Aorta (tissue), 5 donors: ENCODE measurements around the gene LITAF. TPM values are rescaled to one million over a fixed set of nuclear protein-coding genes. Genes with fewer than 3 reads are reported as not detected.

Experiments
- ATAC-seq: fragments of 200-7000 bp; cut with Tn5 transposase; one replicate; pipeline ENCODE4 v1.9.1; 2022; ENCODE audit warnings: moderate library complexity; ENCODE audit not compliant: low FRiP score
- DNase-seq, 2 donors: peaks; one replicate each; pipeline ENCODE4 v3.0.0-alpha.2; 2020
- H3K27ac ChIP-seq, 2 donors: one replicate each; pipeline ENCODE4 v1.5.1; 2013; ENCODE audit warnings: low read length in 2 of 2, mild to moderate bottlenecking in 2 of 2, moderate library complexity in 2 of 2, control low read depth in 1 of 2, inconsistent platforms in 1 of 2, low read depth in 1 of 2
- H3K27me3 ChIP-seq, 2 donors: one replicate each; pipeline ENCODE4 v1.6.1; 2013; ENCODE audit warnings: control low read depth in 1 of 2, low read length in 1 of 2, mild to moderate bottlenecking in 1 of 2, moderate library complexity in 1 of 2; ENCODE audit not compliant: insufficient read depth in 2 of 2, control insufficient read depth in 1 of 2
- H3K36me3 ChIP-seq, 2 donors: one replicate each; pipeline ENCODE4 v1.6.1; 2013; ENCODE audit warnings: control low read depth in 1 of 2, low read length in 1 of 2, mild to moderate bottlenecking in 1 of 2; ENCODE audit not compliant: insufficient read depth in 2 of 2, control insufficient read depth in 1 of 2
- H3K4me1 ChIP-seq, 2 donors: one replicate each; pipeline ENCODE4 v1.6.1; 2013; ENCODE audit warnings: low read length in 2 of 2, control low read depth in 1 of 2, mild to moderate bottlenecking in 1 of 2, moderate library complexity in 1 of 2; ENCODE audit not compliant: insufficient read depth in 2 of 2, control insufficient read depth in 1 of 2
- H3K4me3 ChIP-seq, 2 donors: one replicate each; pipeline ENCODE4 v1.5.1; 2013; ENCODE audit warnings: low read length in 2 of 2, control low read depth in 1 of 2, mild to moderate bottlenecking in 1 of 2
- H3K9me3 ChIP-seq: one replicate; pipeline ENCODE4 v1.6.1; 2013; ENCODE audit warnings: mild to moderate bottlenecking, low read length; ENCODE audit not compliant: control insufficient read depth
- WGBS, 2 donors: extraction: QIAGEN DNeasy Blood & Tissue Kit; methylation state at CpG; one replicate each; pipeline ENCODE4 v1.1.7; 2013; 5-methylcytosine and 5-hydroxymethylcytosine counted together
- intact Hi-C, 2 donors: fragments of 100-400 bp; cut with DNase I; formaldehyde crosslinking; loops; one replicate each; pipeline versions ENCODE4 v1.14.2 to v1.15.0; 2022
- polyA plus RNA-seq, 2 donors: library from polyadenylated mRNA; stranded (reverse); fragments of 200-250 nt; gene quantifications; one replicate each; pipeline ENCODE4 v1.2.3, GENCODE V29; 2013
- total RNA-seq, 2 donors: library from RNA; stranded (reverse); fragmentation: NEBNext Ultra II Directional; extraction: Animal tissue kit (Norgen Biotek cat#: 25700); gene quantifications; one replicate each; pipeline ENCODE4 v1.2.1, GENCODE V29; 2021
- donor health status: healthy with polysubstance abuse.
- donor health status: Bipolar disorder and iron deficiency.
- donor health status: DM: no; HTN: no; CAD: no.
- donor health status: DM: no; HTN: no; CAD: no.
- donor health status: DM: yes; HTN: yes; CAD: no.

The LITAF gene
- total and polyA plus RNA-seq, 4 donors, result 83.1 to 157 (median 141) TPM

DNA sequence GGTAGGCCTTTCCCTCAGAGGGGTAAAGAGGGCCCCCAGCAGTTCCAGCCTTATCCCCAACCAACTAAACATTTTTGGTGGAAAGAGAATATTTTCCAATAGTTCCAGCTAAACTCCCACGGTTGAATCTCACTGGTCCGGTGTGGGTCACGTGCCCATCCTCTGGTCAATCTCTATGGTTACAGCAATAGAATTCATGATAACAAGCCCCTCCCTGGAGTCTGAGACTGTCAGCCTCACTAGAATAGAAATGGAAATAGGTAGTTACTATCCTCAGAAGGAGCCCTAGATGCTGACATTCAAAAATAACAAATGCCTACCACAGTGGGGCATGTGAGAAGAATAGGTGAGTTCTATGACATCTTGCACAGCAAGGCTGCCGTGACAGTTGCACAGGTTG lies 37.5 kb upstream of the LITAF start:
- H3K9me3 ChIP-seq, result no peaks in the 10 kb centered on the region
- H3K4me3 ChIP-seq, result no peak overlapping the region
- no peak for ATAC-seq
- WGBS, 2 donors, result 94 to 97% methylated on average over 4 of the region's 4 CpGs
- H3K27ac ChIP-seq, result no peak overlapping the region
- H3K4me1 ChIP-seq, result peaks cover 0 to 2% of the 10 kb centered on the region in 2 donors
- no peaks in the 10 kb centered on the region for H3K27me3 ChIP-seq
- intact Hi-C loops, result no loop called here
- DNase-seq, result no peak
- no peaks in the 10 kb centered on the region for H3K36me3 ChIP-seq

DNA sequence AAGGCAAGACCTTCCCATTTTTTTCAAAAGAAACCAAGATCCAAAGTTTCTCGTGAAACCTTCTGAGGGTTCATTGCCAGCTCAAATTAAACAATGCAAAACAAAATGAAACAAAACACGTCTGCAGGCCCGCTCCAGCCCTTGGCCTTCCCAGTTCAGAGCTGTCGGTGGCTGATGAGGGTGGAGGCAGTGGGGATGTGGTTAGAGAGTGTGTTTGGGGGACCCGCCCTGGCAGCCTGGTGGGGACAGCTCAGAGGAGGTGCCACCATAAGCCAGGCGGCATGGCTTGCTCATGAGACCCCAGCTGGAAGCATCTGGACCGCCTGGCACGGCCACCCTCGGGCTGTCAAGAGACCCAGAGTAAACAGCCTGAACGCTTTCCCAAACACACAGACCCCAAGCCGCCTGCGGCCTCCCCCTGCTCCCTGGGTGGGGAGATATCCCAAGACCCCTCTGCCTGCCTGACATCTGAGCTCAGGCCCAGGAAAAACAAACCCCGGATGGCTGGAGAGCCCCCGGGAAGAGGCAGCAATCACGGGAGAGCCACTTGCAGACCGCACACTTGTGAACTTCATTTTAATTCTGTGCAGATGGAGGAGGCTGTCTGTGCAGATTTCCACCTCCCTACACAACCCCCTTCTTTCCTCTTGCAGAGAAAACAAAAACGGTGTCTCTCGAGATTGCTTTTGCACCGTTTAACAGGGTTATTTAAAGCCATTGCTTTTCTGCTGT lies 35.4 kb upstream of the LITAF start:
- peak; percentile 65 for ATAC-seq
- intact Hi-C loops, result no loop called here
- no peak for DNase-seq
- Histone ChIP-seq H3K4me3 (no peak overlapping the region), H3K4me1 (peaks cover 0 to 2% of the 10 kb centered on the region in 2 donors), H3K27ac (no peak overlapping the region), H3K27me3 (no peaks in the 10 kb centered on the region), H3K9me3 (no peaks in the 10 kb centered on the region), H3K36me3 (no peaks in the 10 kb centered on the region)
- WGBS, 2 donors, result 19 to 31% methylated on average over 19 of the region's 19 CpGs

DNA sequence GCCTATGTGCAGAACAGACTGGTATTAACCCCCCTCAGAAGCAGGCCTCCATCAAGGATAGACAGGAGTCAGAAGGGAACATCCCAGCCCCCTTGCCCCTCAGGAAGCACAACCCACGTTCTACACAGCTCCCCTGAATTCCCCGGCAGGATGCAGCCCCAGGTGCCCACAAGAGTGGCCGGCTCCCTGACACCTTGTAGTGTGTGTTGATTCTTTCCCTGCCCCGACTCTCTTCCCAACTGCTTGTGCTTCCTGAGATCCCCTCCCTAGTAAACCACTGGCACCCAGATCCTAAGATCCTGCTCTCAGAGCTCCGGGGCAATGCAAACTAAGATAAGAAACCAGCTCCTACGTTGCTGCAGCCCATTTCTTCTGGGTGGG lies 34.8 kb upstream of the LITAF start:
- WGBS, 2 donors, result 50 to 60% methylated on average over 6 of the region's 6 CpGs

DNA sequence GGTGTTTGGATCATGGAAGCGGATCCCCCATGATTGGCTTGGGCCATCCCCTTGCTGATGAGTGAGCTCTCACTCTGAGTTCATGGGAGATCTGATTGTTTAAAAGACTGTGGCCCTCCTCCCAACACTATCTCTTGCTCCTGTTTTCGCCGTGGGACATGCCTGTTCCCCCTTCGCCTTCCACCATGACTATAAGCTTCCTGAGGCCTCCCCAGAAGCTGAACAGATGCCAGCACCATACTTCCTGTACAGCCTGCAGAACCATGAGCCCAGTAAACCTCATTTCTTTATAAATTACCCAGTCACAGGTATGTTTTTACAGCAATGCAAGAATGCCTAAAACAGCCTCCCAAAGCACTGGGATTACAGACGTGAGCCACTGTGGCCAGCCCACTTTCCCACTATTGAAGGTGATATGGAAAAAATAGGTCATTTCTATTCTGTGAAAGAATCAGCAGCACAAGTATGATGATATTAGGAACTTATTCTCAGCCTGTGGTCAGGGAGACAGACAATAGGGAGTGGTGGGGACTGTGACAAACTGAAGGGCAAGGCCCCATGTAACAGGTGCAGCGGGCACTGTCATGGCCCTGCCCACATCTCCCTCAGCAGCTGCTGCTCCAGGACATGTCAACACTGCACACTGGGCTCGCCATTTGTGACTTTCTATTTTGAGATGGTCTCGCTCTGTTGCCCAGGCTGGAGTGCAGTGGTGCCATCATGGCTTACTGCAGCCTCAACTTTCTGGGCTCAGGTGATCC lies 33.7 kb upstream of the LITAF start:
- Histone ChIP-seq H3K9me3 (no peaks in the 10 kb centered on the region), H3K4me3 (no peak overlapping the region), H3K36me3 (no peaks in the 10 kb centered on the region), H3K27ac (no peak overlapping the region), H3K27me3 (no peaks in the 10 kb centered on the region), H3K4me1 (peaks cover 0 to 2% of the 10 kb centered on the region in 2 donors)
- no peak for DNase-seq
- ATAC-seq, result no peak
- intact Hi-C loops, result no loop called here
- 92 to 95% methylated on average over 8 of the region's 8 CpGs for WGBS, 2 donors

More for the DNA sequence above, 34.8 kb upstream of the LITAF start:
- Histone ChIP-seq H3K27me3 (no peaks in the 10 kb centered on the region), H3K4me1 (peaks cover 0 to 2% of the 10 kb centered on the region in 2 donors), H3K9me3 (no peaks in the 10 kb centered on the region), H3K4me3 (no peak overlapping the region), H3K27ac (no peak overlapping the region), H3K36me3 (no peaks in the 10 kb centered on the region)
- DNase-seq (no peak), ATAC-seq (no peak)
- intact Hi-C loops, result no loop called here

DNA sequence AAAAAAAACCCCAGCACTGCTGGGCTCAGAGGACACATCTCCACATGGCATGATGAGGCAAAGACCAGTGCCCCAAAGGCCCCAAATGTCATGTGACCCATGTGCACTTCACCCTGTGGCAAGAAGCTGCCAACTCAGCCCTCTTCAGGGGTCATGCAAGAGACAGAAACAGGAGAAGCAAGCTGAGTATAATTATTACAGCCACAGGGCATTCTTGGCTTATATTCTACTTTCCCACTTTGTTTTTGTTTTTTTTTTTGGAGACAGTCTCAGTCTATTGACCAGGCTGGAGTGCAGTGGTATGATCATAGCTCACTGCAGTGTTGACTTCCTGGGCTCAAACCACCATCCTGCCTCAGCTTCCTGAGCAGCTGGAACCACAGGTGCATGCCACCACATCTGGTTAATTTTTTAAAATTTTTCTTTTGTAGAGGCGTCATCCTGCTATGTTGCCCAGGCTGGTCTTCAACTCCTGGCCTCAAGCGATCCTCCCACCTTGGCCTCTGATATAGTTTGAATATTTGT lies 32.7 kb upstream of the LITAF start:
- WGBS, 2 donors, result 95 to 96% methylated on average over 2 of the region's 2 CpGs
- H3K4me1 ChIP-seq, result peaks cover 0 to 2% of the 10 kb centered on the region in 2 donors

DNA sequence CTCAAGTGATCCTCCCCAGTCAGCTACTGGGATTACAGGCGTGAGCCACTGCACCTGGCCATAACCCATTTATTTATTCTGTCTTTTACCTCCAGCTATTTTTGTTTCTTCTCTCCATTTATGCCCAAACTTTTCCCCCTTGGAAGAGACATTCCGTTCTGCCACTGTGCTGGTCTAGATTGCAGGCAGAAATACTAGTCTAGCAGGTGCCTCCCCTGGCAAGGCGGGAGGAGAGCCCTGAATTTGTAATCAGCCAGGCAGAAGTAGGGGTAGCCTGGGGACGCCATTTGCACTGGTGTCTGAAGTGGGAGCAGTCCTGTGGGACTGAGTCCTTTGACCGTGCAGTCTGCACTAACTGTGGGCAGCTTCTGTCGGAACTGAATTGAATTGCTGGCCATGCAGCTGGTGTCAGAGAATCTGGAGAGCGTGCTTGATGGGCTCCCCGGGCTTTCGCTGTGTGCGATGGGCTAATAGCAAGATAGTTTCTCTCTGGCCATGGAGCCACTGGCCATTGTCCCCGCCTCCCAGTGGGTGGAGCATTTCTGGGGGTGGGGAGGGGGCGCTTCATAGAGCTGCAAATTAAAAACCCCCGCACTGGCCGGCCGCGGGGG lies 31.5 kb upstream of the LITAF start:
- DNase-seq, result no peak
- Histone ChIP-seq H3K27me3 (no peaks in the 10 kb centered on the region), H3K27ac (no peak overlapping the region), H3K4me3 (no peak overlapping the region), H3K4me1 (peaks cover 0 to 2% of the 10 kb centered on the region in 2 donors), H3K9me3 (no peaks in the 10 kb centered on the region), H3K36me3 (no peaks in the 10 kb centered on the region)
- WGBS, 2 donors, result 88 to 89% methylated on average over 16 of the region's 16 CpGs
- intact Hi-C loops, result no loop called here
- no peak for ATAC-seq

More for the DNA sequence above, 32.7 kb upstream of the LITAF start:
- no peaks in the 10 kb centered on the region for H3K36me3 ChIP-seq
- ATAC-seq, result peak; percentile 57
- peak in 1 of 2 donors; percentile 76 for DNase-seq
- no peak overlapping the region for H3K4me3 ChIP-seq
- no peaks in the 10 kb centered on the region for H3K9me3 ChIP-seq
- no peaks in the 10 kb centered on the region for H3K27me3 ChIP-seq
- no peak overlapping the region for H3K27ac ChIP-seq
- intact Hi-C loops, result no loop called here

DNA sequence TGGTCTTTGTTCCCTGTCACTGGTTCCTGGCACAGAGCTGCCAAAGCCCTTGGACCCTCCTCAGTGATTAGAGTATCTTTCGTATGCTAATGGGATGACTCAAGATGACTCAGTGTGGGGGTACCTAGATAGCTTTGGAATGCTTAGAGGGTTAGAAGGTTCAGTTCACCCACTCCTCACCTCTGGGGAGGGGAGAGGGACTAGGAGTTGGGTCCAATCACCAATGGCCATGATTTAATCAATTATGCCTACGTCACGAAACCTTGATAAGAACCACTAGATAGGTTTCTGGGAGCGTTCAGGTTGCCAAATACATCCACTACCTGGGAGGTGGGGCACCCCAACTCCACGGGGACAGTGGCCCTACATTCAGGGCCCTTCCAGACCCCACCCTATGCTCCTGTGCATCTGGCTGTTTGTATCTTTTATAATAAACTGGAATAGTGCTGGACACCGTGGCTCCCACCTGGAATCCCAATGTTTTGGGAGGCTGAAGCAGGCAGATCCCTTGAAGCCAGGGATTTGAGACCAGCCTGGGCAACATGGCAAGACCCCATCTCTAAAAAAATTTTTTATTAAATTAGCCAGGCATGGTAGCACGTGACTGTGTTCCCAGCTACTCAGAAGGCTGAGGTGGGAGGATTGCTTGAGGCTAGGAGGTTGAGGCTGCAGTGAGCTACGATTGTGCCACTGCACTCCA lies 29.2 kb upstream of the LITAF start:
- WGBS, 2 donors, result 80 to 83% methylated on average over 8 of the region's 8 CpGs
- H3K27ac ChIP-seq, result no peak overlapping the region
- H3K4me3 ChIP-seq, result no peak overlapping the region
- H3K9me3 ChIP-seq, result no peaks in the 10 kb centered on the region
- H3K36me3 ChIP-seq, result no peaks in the 10 kb centered on the region
- ATAC-seq, result no peak
- no peaks in the 10 kb centered on the region for H3K27me3 ChIP-seq
- no peaks in the 10 kb centered on the region for H3K4me1 ChIP-seq
- no peak for DNase-seq
- intact Hi-C loops, result no loop called here

DNA sequence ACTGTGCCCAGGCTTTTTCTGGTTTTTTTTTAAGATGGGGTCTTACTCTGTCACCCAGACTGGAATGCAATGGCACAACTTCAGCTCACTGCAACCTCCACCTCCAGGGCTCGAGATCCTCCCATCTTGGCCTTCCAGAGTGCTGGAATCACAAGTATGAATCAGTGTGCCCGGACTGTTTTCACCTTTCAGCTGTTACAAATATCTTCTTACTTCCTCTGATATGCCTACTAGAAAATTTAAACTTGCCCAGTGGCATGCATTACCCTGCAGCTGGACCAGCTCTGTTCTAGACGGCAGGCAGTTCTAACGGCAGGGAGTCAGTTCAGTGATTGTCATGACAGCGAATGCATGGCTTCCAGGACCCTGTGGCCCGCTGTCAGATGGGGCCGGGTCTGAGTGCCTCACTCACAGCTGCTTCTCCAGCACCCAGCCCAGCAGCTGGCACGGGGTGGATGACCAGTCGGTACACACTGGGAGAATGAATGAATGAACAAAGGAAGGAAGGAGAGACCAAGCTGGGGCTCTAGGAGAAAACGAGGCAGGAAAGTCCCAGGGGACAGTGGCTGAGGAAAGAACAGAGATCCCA lies 28.0 kb upstream of the LITAF start:
- intact Hi-C loops, result no loop called here
- no peaks in the 10 kb centered on the region for H3K4me1 ChIP-seq
- H3K4me3 ChIP-seq, result no peak overlapping the region
- H3K36me3 ChIP-seq, result no peaks in the 10 kb centered on the region
- DNase-seq, result peak in 1 of 2 donors; percentile 24
- H3K27ac ChIP-seq, result no peak overlapping the region
- no peak for ATAC-seq
- no peaks in the 10 kb centered on the region for H3K27me3 ChIP-seq
- H3K9me3 ChIP-seq, result no peaks in the 10 kb centered on the region
- WGBS, 2 donors, result 59 to 61% methylated on average over 10 of the region's 10 CpGs
